HepG2 (cell line): ENCODE measurements around the gene EIF6. TPM values are rescaled to one million over a fixed set of nuclear protein-coding genes. Genes with fewer than 3 reads are reported as not detected.

ENCODE experiments used
- BORCS8-MEF2B ChIP-seq: sonication (generic); formaldehyde crosslinking; IDR thresholded peaks from 2 replicates; pipeline ENCODE4 v1.8.0; 2022; ENCODE audit warnings: mild to moderate bottlenecking, missing genetic modification reagents
- DNMT3B ChIP-seq: conservative IDR thresholded peaks from 2 replicates; pipeline ENCODE4 v1.6.1; 2016; ENCODE audit warnings: missing biosample characterization, control low read depth
- DRAP1 ChIP-seq: IDR thresholded peaks from 2 replicates; pipeline ENCODE4 v1.6.1; 2016; ENCODE audit warnings: missing genetic modification reagents, missing compliant biosample characterization
- HMGA1 ChIP-seq: sonication (generic); formaldehyde crosslinking; conservative IDR thresholded peaks from 2 replicates; pipeline ENCODE4 v1.4.0; 2020; ENCODE audit warnings: missing genetic modification reagents
- IRX3 ChIP-seq: sonication (generic); formaldehyde crosslinking; IDR thresholded peaks from 2 replicates; pipeline ENCODE4 v1.8.1; 2023; ENCODE audit warnings: mild to moderate bottlenecking, low read depth, missing genetic modification reagents, borderline replicate concordance
- KAT7 ChIP-seq: IDR thresholded peaks from 2 replicates; pipeline ENCODE4 v1.6.1; 2018; ENCODE audit warnings: borderline replicate concordance, missing compliant biosample characterization
- MIXL1 ChIP-seq: IDR thresholded peaks from 2 replicates; pipeline ENCODE4 v1.6.1; 2016
- MXI1 ChIP-seq: IDR thresholded peaks from 3 replicates; pipeline ENCODE4 v1.6.1; 2012; ENCODE audit warnings: low read depth, low read length, inconsistent platforms, borderline replicate concordance
- PHF21A ChIP-seq: sonication (generic); formaldehyde crosslinking; IDR thresholded peaks from 2 replicates; pipeline ENCODE4 v1.5.0; 2020; ENCODE audit warnings: mild to moderate bottlenecking, missing genetic modification reagents
- SETDB1 ChIP-seq: sonication (generic); formaldehyde crosslinking; IDR thresholded peaks from 2 replicates; pipeline ENCODE4 v1.5.1; 2020; ENCODE audit warnings: missing genetic modification reagents, mild to moderate bottlenecking, borderline replicate concordance
- TFAP4 ChIP-seq: sonication (generic); IDR thresholded peaks from 2 replicates; pipeline ENCODE4 v1.6.1; 2016; ENCODE audit warnings: low read depth, borderline replicate concordance
- ZFP36L2 ChIP-seq: sonication (generic); formaldehyde crosslinking; IDR thresholded peaks from 2 replicates; pipeline ENCODE4 v1.4.0; 2020; ENCODE audit warnings: missing genetic modification reagents
- ZNF142 ChIP-seq: sonication (generic); formaldehyde crosslinking; IDR thresholded peaks from 2 replicates; pipeline ENCODE4 v1.4.0; 2020; ENCODE audit warnings: missing genetic modification reagents
- ZNF143 ChIP-seq: sonication (generic); formaldehyde crosslinking; IDR thresholded peaks from 2 replicates; pipeline ENCODE4 v1.4.0; 2020; ENCODE audit warnings: missing genetic modification reagents
- ZNF326 ChIP-seq: sonication (generic); formaldehyde crosslinking; IDR thresholded peaks from 2 replicates; pipeline ENCODE4 v1.4.0; 2020; ENCODE audit warnings: missing genetic modification reagents, borderline replicate concordance
- ZNF564 ChIP-seq: sonication (generic); formaldehyde crosslinking; IDR thresholded peaks from 2 replicates; pipeline ENCODE4 v1.8.1; 2023; ENCODE audit warnings: mild to moderate bottlenecking, missing genetic modification reagents
- ZNF607 ChIP-seq: sonication (generic); formaldehyde crosslinking; IDR thresholded peaks from 2 replicates; pipeline ENCODE4 v1.5.1; 2020; ENCODE audit warnings: missing genetic modification reagents, mild to moderate bottlenecking, borderline replicate concordance
- ZNF672 ChIP-seq: sonication (generic); formaldehyde crosslinking; IDR thresholded peaks from 2 replicates; pipeline ENCODE4 v1.8.1; 2022; ENCODE audit warnings: missing genetic modification reagents
- ZNF737 ChIP-seq: sonication (generic); formaldehyde crosslinking; IDR thresholded peaks from 2 replicates; pipeline ENCODE4 v1.5.0; 2020; ENCODE audit warnings: missing genetic modification reagents, mild to moderate bottlenecking, borderline replicate concordance
- ZNF740 ChIP-seq: sonication (generic); formaldehyde crosslinking; IDR thresholded peaks from 2 replicates; pipeline ENCODE4 v1.4.0; 2020; ENCODE audit warnings: missing genetic modification reagents
- ZSCAN9 ChIP-seq: IDR thresholded peaks from 2 replicates; pipeline ENCODE4 v1.6.1; 2016; ENCODE audit warnings: borderline replicate concordance
- polyA plus RNA-seq, 8 experiments: library from polyadenylated mRNA; depleted of rRNA in 3 of 8; stranded (reverse) in 7 of 8; unstranded in 1 of 8; fragments of >200 nt; fragmentation: Illumina TruSeq in 4 of 8; extraction: Trizol in 4 of 8; gene quantifications; 2 replicates each; pipeline versions ENCODE4 v1.2.1 to v1.2.3, GENCODE V29; 2011 to 2016; ENCODE audit warnings: low read depth in 4 of 8, missing spikeins in 1 of 8, mixed read lengths in 1 of 8; ENCODE audit not compliant: insufficient read depth in 1 of 8
- total RNA-seq, 5 experiments: library from RNA; depleted of rRNA; stranded (reverse); fragments of >200 nt; fragmentation: Illumina TruSeq; extraction: Trizol; gene quantifications; 2 replicates each; pipeline ENCODE4 v1.2.3, GENCODE V29; 2016; ENCODE audit warnings: low read depth in 1 of 5

Gene EIF6
- total and polyA plus RNA-seq, 2 of the 13 experiments (the other 11 are each of a cell fraction or from before 2014, with no cell fraction given): 462 to 466 TPM

GRCh38 chr20:35305682-35306556 lies 21.3 kb upstream of the EIF6 start (continued):
- TF ChIP-seq ZNF142 (CRISPR knock-in tag) (no peak), ZFP36L2 (CRISPR knock-in tag) (no peak), ZNF326 (CRISPR knock-in tag) (no peak), IRX3 (CRISPR knock-in tag) (no peak), MIXL1 (CRISPR knock-in tag) (no peak), TFAP4 (peak; percentile 95), BORCS8-MEF2B (CRISPR knock-in tag) (no peak), ZNF740 (CRISPR knock-in tag) (no peak), MXI1 (peak; percentile 92; the same call in 2 of the 3 replicates), ZNF564 (CRISPR knock-in tag) (no peak), DNMT3B (CRISPR knock-in tag) (0 out of 2 replicates have a peak, but pooled peaks have one; percentile 58), KAT7 (CRISPR knock-in tag) (0 out of 2 replicates have a peak, but pooled peaks have one; percentile 32), ZNF143 (CRISPR knock-in tag) (0 out of 2 replicates have a peak, but pooled peaks have one; percentile 34), ZSCAN9 (CRISPR knock-in tag) (peak; percentile 94), HMGA1 (CRISPR knock-in tag) (no peak), PHF21A (CRISPR knock-in tag) (0 out of 2 replicates have a peak, but pooled peaks have one; percentile 13), ZNF737 (no peak), ZNF672 (no peak), SETDB1 (CRISPR knock-in tag) (no peak), DRAP1 (CRISPR knock-in tag) (peak; percentile 61; the same call in 1 of the 2 replicates), ZNF607 (CRISPR knock-in tag) (no peak)
